Body of pancreas (tissue), 4 donors: ENCODE measurements around the gene TLR9. TPM values are rescaled to one million over a fixed set of nuclear protein-coding genes. Genes with fewer than 3 reads are reported as not detected.

Experiments
- ATAC-seq: fragments of 150-250 bp; one replicate; pipeline ENCODE4 v1.9.1; 2016
- DNase-seq, 4 donors: peaks; one replicate each; pipeline ENCODE4 v3.0.0-alpha.2; 2019
- H3K27ac ChIP-seq, 4 donors: fragments of 200-600 bp; sonication (generic); 1 replicate in 3 of 4; 2 replicates in 1 of 4; pipeline versions ENCODE4 v1.5.1 to v1.6.1; 2016 to 2019; ENCODE audit warnings: mild to moderate bottlenecking in 1 of 4, mixed read lengths in 1 of 4, moderate library complexity in 1 of 4
- H3K27me3 ChIP-seq, 2 donors: fragments of 200-600 bp; sonication (generic); one replicate each; pipeline ENCODE4 v1.6.0; 2016; ENCODE audit warnings: mild to moderate bottlenecking in 1 of 2
- H3K36me3 ChIP-seq, 2 donors: fragments of 200-600 bp; sonication (generic); replicated peaks in 1 of 2; 2 replicates each; pipeline ENCODE4 v1.5.1; 2016; ENCODE audit warnings: low read depth in 2 of 2; ENCODE audit not compliant: insufficient read depth in 1 of 2
- H3K4me1 ChIP-seq: fragments of 200-600 bp; sonication (generic); one replicate; pipeline ENCODE4 v1.6.0; 2016
- H3K4me3 ChIP-seq, 2 donors: fragments of 200-600 bp; sonication (generic); 1 replicate in 1 of 2; 2 replicates in 1 of 2; pipeline ENCODE4 v1.5.1; 2016 to 2019
- H3K9me3 ChIP-seq, 3 donors: fragments of 200-600 bp; sonication (generic); 1 replicate in 2 of 3; 2 replicates in 1 of 3; pipeline ENCODE4 v1.5.1; 2016
- CTCF ChIP-seq, 7 experiments: fragments of 450-650 bp in 4 of 7; fragments of 200-600 bp in 3 of 7; sonication (generic) in 3 of 7; IDR thresholded peaks; one replicate each; pipeline ENCODE4 v1.5.1; 2016 to 2019; ENCODE audit warnings: antibody characterized with exemption in 7 of 7
- POLR2A ChIP-seq, 3 donors: fragments of 450-650 bp; IDR thresholded peaks; one replicate each; pipeline ENCODE4 v1.6.1; 2016; ENCODE audit warnings: antibody characterized with exemption in 3 of 3, mild to moderate bottlenecking in 2 of 3
- WGBS, 2 donors: methylation state at CpG; one replicate each; pipeline ENCODE4 v1.1.5; 2017; 5-methylcytosine and 5-hydroxymethylcytosine counted together
- intact Hi-C: fragments of 100-400 bp; cut with DNase I; formaldehyde crosslinking; loops from one replicate; pipeline ENCODE4 v1.15.1; 2023
- total RNA-seq, 2 donors: library from RNA; depleted of rRNA; stranded (reverse); fragments of >200 nt; gene quantifications; one replicate each; pipeline ENCODE4 v1.1.0, GENCODE V29; 2016

TLR9 gene
- total RNA-seq, 2 donors from 2014 or later, result 0.26 TPM; not detected in 1

- no peak for ATAC-seq
- intact Hi-C loops, result no loop called here
- Histone ChIP-seq H3K27me3 (no peaks in the 10 kb centered on the region), H3K4me3 (no peak overlapping the region), H3K27ac (peak overlapping the region; percentile 70 to 92 (median 84)), H3K9me3 (no peaks in the 10 kb centered on the region), H3K36me3 (no peaks in the 10 kb centered on the region), H3K4me1 (peaks cover 38% of the 10 kb centered on the region)
- WGBS, 2 donors, result 54 to 70% methylated on average over 2 to 6 of the region's 6 CpGs
- TF ChIP-seq CTCF (IDR thresholded peaks at IDR 0.05) (no peak), POLR2A (IDR thresholded peaks at IDR 0.05) (no peak)
- no peak for DNase-seq
These were observed 11.7 kb upstream of the TLR9 start for GRCh38 chr3:52237006-52237656.

GRCh38 chr3:52236424-52236886 is 11.0 kb upstream of the TLR9 start:
- Histone ChIP-seq H3K4me3 (no peak overlapping the region), H3K36me3 (no peaks in the 10 kb centered on the region), H3K9me3 (no peaks in the 10 kb centered on the region), H3K27ac (peak overlapping the region in 2 of 4 donors; percentile 70 to 86), H3K4me1 (peaks cover 38% of the 10 kb centered on the region), H3K27me3 (no peaks in the 10 kb centered on the region)
- ATAC-seq (no peak), DNase-seq (no peak)
- WGBS, 2 donors, result 52 to 78% methylated on average over 2 to 5 of the region's 5 CpGs
- intact Hi-C loops, result no loop called here
- TF ChIP-seq CTCF (IDR thresholded peaks at IDR 0.05) (no peak), POLR2A (IDR thresholded peaks at IDR 0.05) (no peak)

GRCh38 chr3:52234516-52235447 is 9.3 kb upstream of the TLR9 start:
- no peaks in the 10 kb centered on the region for H3K9me3 ChIP-seq
- TF ChIP-seq POLR2A (IDR thresholded peaks at IDR 0.05) (no peak), CTCF (IDR thresholded peaks at IDR 0.05) (no peak)
- WGBS, 2 donors, result 68 to 89% methylated on average over 6 to 15 of the region's 15 CpGs
- H3K36me3 ChIP-seq, result peaks cover 0 to 1% of the 10 kb centered on the region in 2 donors
- no peak overlapping the region for H3K27ac ChIP-seq
- ATAC-seq (no peak), DNase-seq (no peak)
- no peak overlapping the region for H3K4me3 ChIP-seq
- no peaks in the 10 kb centered on the region for H3K27me3 ChIP-seq
- intact Hi-C loops, result loop anchor here (5.0 kb wide), 1 partner anchor 113 kb away; no protein-coding TSS in a partner anchor
- H3K4me1 ChIP-seq, result peaks cover 29% of the 10 kb centered on the region

- Histone ChIP-seq H3K4me1 (peaks cover 25% of the 10 kb centered on the region), H3K9me3 (no peaks in the 10 kb centered on the region), H3K36me3 (peaks cover 0 to 4% of the 10 kb centered on the region in 2 donors), H3K4me3 (no peak overlapping the region), H3K27me3 (no peaks in the 10 kb centered on the region), H3K27ac (no peak overlapping the region)
- DNase-seq (no peak), ATAC-seq (no peak)
- no peak for TF ChIP-seq CTCF (IDR thresholded peaks at IDR 0.05)
- TF ChIP-seq POLR2A (IDR thresholded peaks at IDR 0.05), result no peak
- intact Hi-C loops, result loop anchor here (5.0 kb wide), 1 partner anchor 113 kb away; no protein-coding TSS in a partner anchor
- 67 to 82% methylated on average over 3 of the region's 3 CpGs for WGBS, 2 donors
These were observed 8.5 kb upstream of the TLR9 start for GRCh38 chr3:52233968-52234367.
